Measurements from ENCODE around the gene NFILZ.
A peak's percentile ranks its signal among the peaks of the same experiment; 100 is the strongest.

- TF ChIP-seq CTCF (IDR thresholded peaks at IDR 0.05; ENCODE audit: low read depth, low read length, poor library complexity, severe bottlenecking) (peak; percentile 40), EZH2phosphoT487 (IDR thresholded peaks at IDR 0.05; ENCODE audit: borderline replicate concordance, low read length) (no peak)
Measured at GRCh38 chr19:8593931-8594330, 36.5 kb upstream of the NFILZ start.
